OCI-LY1 (cell line): ENCODE results near the gene PIM3.

ENCODE experiments used
- EZH2 ChIP-seq: fragments of 200-600 bp; sonication (generic), shearing (Covaris generic); IDR thresholded peaks from 2 replicates; pipeline ENCODE4 v1.8.0; 2017; ENCODE audit warnings: borderline replicate concordance, mixed run types, mild to moderate bottlenecking, antibody characterized with exemption, low read length, moderate library complexity, mixed read lengths
- TF ChIP-seq, protein P1 (sequence below): fragments of 200-600 bp; sonication (generic), shearing (Covaris generic); IDR thresholded peaks from 2 replicates; pipeline ENCODE4 v1.5.1; 2017; ENCODE audit warnings: mild to moderate bottlenecking, antibody characterized with exemption, low read length, moderate library complexity, mixed read lengths

DNA sequence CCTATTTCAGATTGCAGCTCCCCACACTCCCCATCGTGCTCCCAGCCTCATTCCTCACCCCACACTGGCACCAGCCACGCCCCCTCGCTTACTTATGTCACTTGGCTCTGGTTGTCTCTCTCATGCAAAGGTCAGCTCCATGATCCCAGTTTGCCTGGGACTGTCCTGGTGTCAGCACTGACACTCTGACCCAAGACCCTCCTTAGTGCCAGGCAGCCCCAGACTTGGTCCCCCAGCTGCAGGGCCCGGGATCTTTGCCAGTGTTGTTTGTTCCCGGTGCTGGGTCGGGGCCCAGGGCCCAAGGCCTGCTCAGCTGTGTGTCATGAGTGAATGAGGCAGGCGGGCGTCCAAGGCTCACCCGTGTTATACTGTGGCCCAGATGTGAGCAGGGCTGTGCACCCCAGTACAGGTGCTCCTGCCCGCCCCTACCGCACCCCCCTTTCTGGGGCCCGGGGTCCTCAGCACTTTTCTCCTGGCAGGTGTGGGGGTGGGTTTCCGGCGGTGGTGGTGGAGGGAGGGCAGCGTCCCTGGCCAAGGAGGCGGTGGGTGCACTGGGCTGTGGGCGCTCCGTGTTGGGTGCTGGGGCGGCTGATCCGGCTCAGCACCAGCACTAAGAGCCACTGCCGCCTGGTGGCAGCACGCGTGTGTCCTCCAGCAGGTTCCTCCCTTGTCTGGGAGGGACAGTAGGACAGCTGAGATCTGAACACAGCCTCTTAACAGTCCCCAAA lies 32.5 kb downstream of the PIM3 start:
- TF ChIP-seq, protein P1, sequence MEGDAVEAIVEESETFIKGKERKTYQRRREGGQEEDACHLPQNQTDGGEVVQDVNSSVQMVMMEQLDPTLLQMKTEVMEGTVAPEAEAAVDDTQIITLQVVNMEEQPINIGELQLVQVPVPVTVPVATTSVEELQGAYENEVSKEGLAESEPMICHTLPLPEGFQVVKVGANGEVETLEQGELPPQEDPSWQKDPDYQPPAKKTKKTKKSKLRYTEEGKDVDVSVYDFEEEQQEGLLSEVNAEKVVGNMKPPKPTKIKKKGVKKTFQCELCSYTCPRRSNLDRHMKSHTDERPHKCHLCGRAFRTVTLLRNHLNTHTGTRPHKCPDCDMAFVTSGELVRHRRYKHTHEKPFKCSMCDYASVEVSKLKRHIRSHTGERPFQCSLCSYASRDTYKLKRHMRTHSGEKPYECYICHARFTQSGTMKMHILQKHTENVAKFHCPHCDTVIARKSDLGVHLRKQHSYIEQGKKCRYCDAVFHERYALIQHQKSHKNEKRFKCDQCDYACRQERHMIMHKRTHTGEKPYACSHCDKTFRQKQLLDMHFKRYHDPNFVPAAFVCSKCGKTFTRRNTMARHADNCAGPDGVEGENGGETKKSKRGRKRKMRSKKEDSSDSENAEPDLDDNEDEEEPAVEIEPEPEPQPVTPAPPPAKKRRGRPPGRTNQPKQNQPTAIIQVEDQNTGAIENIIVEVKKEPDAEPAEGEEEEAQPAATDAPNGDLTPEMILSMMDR, result peak; percentile 80
- TF ChIP-seq EZH2, result no peak
